BLaER1 treated with 17β-estradiol and CSF1 and Interleukin-3, amounts not matched to agents 10 nM and 100 nM (cell line): ENCODE results near the gene BHLHA9.
"Not testable (repeated sequence)": the region's sequence is repeated elsewhere in the genome, so short reads cannot be mapped to it uniquely, and the experiment has no call there.

Source experiments
- H3K27ac ChIP-seq, 11 experiments: shearing (Covaris generic); formaldehyde crosslinking; 2 replicates each; pipeline ENCODE4 v1.8.1; 2022
- H3K27me3 ChIP-seq, 11 experiments: shearing (Covaris generic); formaldehyde crosslinking; 2 replicates each; pipeline ENCODE4 v1.8.1; 2022
- H3K36me3 ChIP-seq, 11 experiments: shearing (Covaris generic); formaldehyde crosslinking; 2 replicates each; pipeline ENCODE4 v1.8.1; 2022
- H3K4me1 ChIP-seq, 10 experiments: shearing (Covaris generic); formaldehyde crosslinking; 2 replicates each; pipeline ENCODE4 v1.8.1; 2022
- H3K4me2 ChIP-seq, 11 experiments: shearing (Covaris generic); formaldehyde crosslinking; 2 replicates each; pipeline ENCODE4 v1.8.1; 2022
- H3K4me3 ChIP-seq, 10 experiments: shearing (Covaris generic); formaldehyde crosslinking; 2 replicates each; pipeline ENCODE4 v1.8.1; 2022
- H3K9ac ChIP-seq, 11 experiments: shearing (Covaris generic); formaldehyde crosslinking; 2 replicates each; pipeline ENCODE4 v1.8.1; 2022
- H3K9me3 ChIP-seq, 11 experiments: shearing (Covaris generic); formaldehyde crosslinking; replicated peaks in 1 of 11; 2 replicates each; pipeline ENCODE4 v1.8.1; 2022
- H4K20me1 ChIP-seq, 11 experiments: shearing (Covaris generic); formaldehyde crosslinking; 2 replicates each; pipeline ENCODE4 v1.8.1; 2022
- Cebpa-rat ChIP-seq, 11 experiments: shearing (Covaris generic); IDR thresholded peaks; 2 replicates each; pipeline ENCODE4 v1.8.1; 2022

BHLHA9 gene

GRCh38 chr17:1299552-1300370, 29.5 kb downstream of the BHLHA9 start:
- H3K36me3 ChIP-seq = no peaks in the 10 kb centered on the region
- no peak overlapping the region for H3K4me3 ChIP-seq
- peaks cover 29 to 59% (median 50%) of the 10 kb centered on the region in 10 experiments for H3K4me1 ChIP-seq
- peak overlapping the region in 1 of 11 experiments; percentile 37; a peak in 1 of 22 replicates for H3K9ac ChIP-seq
- no peak for TF ChIP-seq Cebpa-rat (IDR thresholded peaks at IDR 0.05)
- H3K9me3 ChIP-seq = no peaks in the 10 kb centered on the region
- peak overlapping the region in 10 of 11 experiments; percentile 32 to 82 (median 69); a peak in 14 of 22 replicates for H3K4me2 ChIP-seq
- H4K20me1 ChIP-seq = peaks cover 0 to 3% (median 0%) of the 10 kb centered on the region in 11 experiments; a peak in 1 of 22 replicates
- no peak overlapping the region for H3K27ac ChIP-seq
- peaks cover 0 to 15% (median 5%) of the 10 kb centered on the region in 11 experiments; a peak in 10 of 22 replicates for H3K27me3 ChIP-seq

GRCh38 chr17:1300371-1300905, 30.2 kb downstream of the BHLHA9 start:
- Histone ChIP-seq H3K27ac (0 out of 22 replicates have a peak overlapping the region, but pooled peaks of 1 of the 11 experiments have one; percentile 18), H3K9me3 (no peaks in the 10 kb centered on the region)

GRCh38 chr17:1301546-1301945, 31.3 kb downstream of the BHLHA9 start:
- peak overlapping the region; percentile 37 to 82 (median 69); a peak in 20 of 22 replicates for H3K4me2 ChIP-seq
- no peaks in the 10 kb centered on the region for H3K9me3 ChIP-seq
- H3K36me3 ChIP-seq = no peaks in the 10 kb centered on the region
- peak overlapping the region in 3 of 11 experiments; percentile 14 to 49 (median 42); a peak in 4 of 22 replicates for H3K9ac ChIP-seq
- 0 out of 22 replicates have a peak overlapping the region, but pooled peaks of 1 of the 11 experiments have one; percentile 18 for H3K27ac ChIP-seq
- H3K27me3 ChIP-seq = peaks cover 0 to 15% (median 5%) of the 10 kb centered on the region in 11 experiments; a peak in 10 of 22 replicates
- peaks cover 0 to 3% (median 0%) of the 10 kb centered on the region in 11 experiments; a peak in 1 of 22 replicates for H4K20me1 ChIP-seq
- H3K4me1 ChIP-seq = peaks cover 19 to 42% (median 38%) of the 10 kb centered on the region in 10 experiments
- no peak for TF ChIP-seq Cebpa-rat (IDR thresholded peaks at IDR 0.05)
- H3K4me3 ChIP-seq = no peak overlapping the region

More at GRCh38 chr17:1300371-1300905, 30.2 kb downstream of the BHLHA9 start:
- H3K4me3 ChIP-seq = no peak overlapping the region
- H3K9ac ChIP-seq = no peak overlapping the region
- TF ChIP-seq Cebpa-rat (IDR thresholded peaks at IDR 0.05) = no peak
- peaks cover 0 to 3% (median 0%) of the 10 kb centered on the region in 11 experiments; a peak in 1 of 22 replicates for H4K20me1 ChIP-seq
- peaks cover 22 to 53% (median 43%) of the 10 kb centered on the region in 10 experiments for H3K4me1 ChIP-seq
- peaks cover 0 to 15% (median 5%) of the 10 kb centered on the region in 11 experiments; a peak in 10 of 22 replicates for H3K27me3 ChIP-seq
- H3K4me2 ChIP-seq = peak overlapping the region; percentile 32 to 82 (median 69); a peak in 18 of 22 replicates
- H3K36me3 ChIP-seq = no peaks in the 10 kb centered on the region

- peaks cover 0 to 3% (median 0%) of the 10 kb centered on the region in 11 experiments; a peak in 1 of 22 replicates for H4K20me1 ChIP-seq
- H3K9ac ChIP-seq = no peak overlapping the region
- peaks cover 0 to 15% (median 5%) of the 10 kb centered on the region in 11 experiments; a peak in 10 of 22 replicates for H3K27me3 ChIP-seq
- H3K4me3 ChIP-seq = no peak overlapping the region
- peaks cover 22 to 42% (median 38%) of the 10 kb centered on the region in 10 experiments for H3K4me1 ChIP-seq
- H3K27ac ChIP-seq = no peak overlapping the region
- H3K36me3 ChIP-seq = no peaks in the 10 kb centered on the region
- TF ChIP-seq Cebpa-rat (IDR thresholded peaks at IDR 0.05) = no peak
- H3K4me2 ChIP-seq = no peak overlapping the region
- H3K9me3 ChIP-seq = no peaks in the 10 kb centered on the region
Measured at GRCh38 chr17:1302761-1303160, 32.5 kb downstream of the BHLHA9 start.

- no peak overlapping the region for H3K9ac ChIP-seq
- no peaks in the 10 kb centered on the region for H3K36me3 ChIP-seq
- no peaks in the 10 kb centered on the region for H3K27me3 ChIP-seq
- H3K4me3 ChIP-seq = no peak overlapping the region
- H3K27ac ChIP-seq = no peak overlapping the region
- H3K4me2 ChIP-seq = no peak overlapping the region
- H3K9me3 ChIP-seq = no peaks in the 10 kb centered on the region
- peaks cover 0 to 3% (median 0%) of the 10 kb centered on the region in 11 experiments; a peak in 1 of 22 replicates for H4K20me1 ChIP-seq
- peaks cover 13 to 27% (median 25%) of the 10 kb centered on the region in 10 experiments for H3K4me1 ChIP-seq
- TF ChIP-seq Cebpa-rat (IDR thresholded peaks at IDR 0.05) = no peak
Measured at GRCh38 chr17:1304522-1304921, 34.3 kb downstream of the BHLHA9 start.

- Histone ChIP-seq H3K9ac (no peak overlapping the region), H3K27ac (no peak overlapping the region), H3K27me3 (no peaks in the 10 kb centered on the region), H3K9me3 (no peaks in the 10 kb centered on the region), H3K4me2 (no peak overlapping the region), H3K4me3 (no peak overlapping the region), H3K4me1 (peaks cover 13 to 22% (median 19%) of the 10 kb centered on the region in 10 experiments), H3K36me3 (no peaks in the 10 kb centered on the region), H4K20me1 (peaks cover 0 to 3% (median 0%) of the 10 kb centered on the region in 11 experiments; a peak in 1 of 22 replicates)
- no peak for TF ChIP-seq Cebpa-rat (IDR thresholded peaks at IDR 0.05)
Measured at GRCh38 chr17:1304962-1305563, 34.8 kb downstream of the BHLHA9 start.

GRCh38 chr17:1307829-1308228, 37.6 kb downstream of the BHLHA9 start:
- peak overlapping the region in 2 of 11 experiments; percentile 33 to 34; a peak in 2 of 22 replicates for H3K4me2 ChIP-seq
- H3K27me3 ChIP-seq, H3K27ac ChIP-seq, H4K20me1 ChIP-seq, H3K9ac ChIP-seq, H3K9me3 ChIP-seq, H3K4me3 ChIP-seq, H3K36me3 ChIP-seq: not testable (repeated sequence)
- peaks cover 4 to 14% (median 10%) of the 10 kb centered on the region in 10 experiments; a peak in 16 of 20 replicates for H3K4me1 ChIP-seq

- peaks cover 4 to 35% (median 25%) of the 10 kb centered on the region in 10 experiments; a peak in 17 of 20 replicates for H3K4me1 ChIP-seq
- H3K4me2 ChIP-seq = peak overlapping the region in 9 of 11 experiments; percentile 15 to 54 (median 36); a peak in 13 of 22 replicates
- H3K27ac ChIP-seq = no peak overlapping the region
- H3K27me3 ChIP-seq = peaks cover 0 to 5% (median 0%) of the 10 kb centered on the region in 11 experiments; a peak in 4 of 22 replicates
- H3K36me3 ChIP-seq = no peaks in the 10 kb centered on the region
- H3K9ac ChIP-seq = no peak overlapping the region
- H3K4me3 ChIP-seq = no peak overlapping the region
- H3K9me3 ChIP-seq = no peaks in the 10 kb centered on the region
- no peaks in the 10 kb centered on the region for H4K20me1 ChIP-seq
- no peak for TF ChIP-seq Cebpa-rat (IDR thresholded peaks at IDR 0.05)
Measured at GRCh38 chr17:1312261-1312870, 42.1 kb downstream of the BHLHA9 start.
